ENCODE results near the gene MSMP.

Gene MSMP

DNA sequence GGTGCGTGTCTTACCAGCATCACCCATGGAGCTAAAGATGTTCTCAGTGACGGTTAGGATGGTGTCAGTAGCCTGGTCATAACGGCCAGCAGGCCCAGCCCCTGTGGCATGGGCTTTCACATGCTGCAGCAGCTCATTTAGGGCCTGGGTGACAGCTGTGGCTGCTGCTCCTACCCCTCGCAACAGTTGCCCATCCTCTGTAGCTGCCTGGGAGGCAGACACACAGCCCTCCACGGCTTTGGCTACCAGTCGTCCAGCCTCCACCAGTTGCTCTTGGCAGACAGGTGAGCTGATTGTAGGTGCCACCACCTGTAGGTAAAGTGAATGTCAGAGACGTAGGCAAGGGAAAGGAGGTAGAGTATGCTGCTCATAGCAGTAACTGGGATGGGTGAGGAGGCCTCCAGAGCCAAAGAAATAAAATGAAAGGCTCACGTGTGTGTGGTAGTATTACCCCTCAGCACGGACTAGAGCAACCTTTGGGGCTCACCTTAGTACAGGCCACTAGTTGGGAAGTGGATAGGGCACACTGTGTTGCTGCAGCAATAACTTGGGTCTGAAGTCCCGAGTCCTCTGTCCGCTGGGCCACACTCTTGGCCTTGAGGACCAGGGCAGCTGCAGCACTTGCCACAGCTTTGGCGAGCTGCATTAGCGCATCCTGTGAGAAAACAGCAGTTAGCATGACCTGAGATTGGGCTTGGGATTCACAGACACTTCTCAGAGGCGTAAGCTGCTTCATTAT is 36.8 kb downstream of the MSMP start:
- DNase-seq = no peak

DNA sequence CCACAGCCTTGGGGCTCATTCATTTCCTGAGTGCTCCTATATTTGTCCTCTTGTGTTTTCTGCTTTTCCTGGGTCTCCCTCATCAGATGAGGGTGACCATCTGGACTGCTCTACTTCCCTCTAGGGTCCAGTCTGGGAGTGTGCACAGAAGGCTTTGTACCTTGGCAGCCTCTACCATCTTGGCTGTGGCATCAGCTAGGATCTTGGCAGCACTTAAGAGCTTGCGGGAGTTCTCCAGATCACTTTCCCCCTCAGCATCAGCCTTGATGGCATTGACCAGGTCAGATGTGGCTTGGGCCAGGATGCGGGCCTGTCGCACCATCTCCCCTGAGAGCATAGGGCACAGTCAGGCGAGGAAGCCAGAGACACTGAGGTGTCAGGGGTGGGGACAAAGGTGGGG is 37.8 kb downstream of the MSMP start:
- no peak for DNase-seq

DNA sequence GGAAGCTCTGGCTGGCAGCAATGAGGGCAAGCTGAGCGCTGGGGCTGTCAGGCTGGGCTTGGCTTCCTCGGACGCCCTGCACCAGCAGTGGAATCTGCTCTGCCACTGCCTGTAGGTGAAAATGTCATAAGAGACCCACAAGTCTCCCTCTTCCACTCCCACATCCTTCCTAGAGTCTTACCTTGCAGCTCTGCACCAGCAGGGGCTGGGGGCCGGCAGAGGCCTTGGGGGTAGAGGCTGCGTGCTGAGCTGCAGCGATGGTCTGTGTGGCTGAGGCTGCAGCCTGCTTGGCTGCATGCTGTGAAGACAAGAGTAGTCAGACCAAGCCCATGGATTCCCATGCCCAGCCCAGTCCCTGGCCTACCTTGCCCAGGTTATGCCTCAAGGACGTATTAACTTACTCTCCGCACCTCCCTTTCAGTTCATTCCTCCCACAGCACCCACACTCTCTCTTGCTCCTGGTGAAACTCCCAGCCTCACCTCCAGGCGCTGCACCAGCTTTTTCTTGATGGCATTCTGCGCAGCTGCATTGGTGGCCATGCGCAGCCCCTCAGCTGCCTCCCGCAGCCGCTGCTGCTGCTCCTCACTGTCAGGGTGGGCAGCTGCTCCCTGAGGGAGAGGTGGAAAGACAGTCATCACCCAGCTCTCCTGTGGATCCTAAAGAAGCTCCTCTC is 39.4 kb downstream of the MSMP start:
- DNase-seq = no peak

DNA sequence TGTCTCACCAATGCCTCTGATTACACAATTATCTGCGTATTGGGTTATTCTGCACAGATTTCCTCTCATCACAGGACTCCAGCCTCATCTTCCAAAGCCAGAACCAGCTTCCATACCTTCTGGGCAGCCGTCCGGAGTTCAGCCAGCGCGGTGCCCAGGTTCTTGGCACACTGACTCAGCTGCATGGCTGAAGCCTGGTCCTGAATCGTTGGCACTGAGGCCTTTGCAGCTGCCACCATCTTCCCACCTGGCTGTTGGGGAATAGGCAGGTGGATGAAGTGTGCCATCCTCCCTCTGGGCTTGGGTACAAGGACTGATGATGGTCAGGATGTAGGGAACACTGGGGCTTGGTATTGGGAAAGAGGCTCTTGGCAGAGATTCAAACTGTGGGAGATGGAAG is 40.0 kb downstream of the MSMP start:
- DNase-seq = no peak

DNA sequence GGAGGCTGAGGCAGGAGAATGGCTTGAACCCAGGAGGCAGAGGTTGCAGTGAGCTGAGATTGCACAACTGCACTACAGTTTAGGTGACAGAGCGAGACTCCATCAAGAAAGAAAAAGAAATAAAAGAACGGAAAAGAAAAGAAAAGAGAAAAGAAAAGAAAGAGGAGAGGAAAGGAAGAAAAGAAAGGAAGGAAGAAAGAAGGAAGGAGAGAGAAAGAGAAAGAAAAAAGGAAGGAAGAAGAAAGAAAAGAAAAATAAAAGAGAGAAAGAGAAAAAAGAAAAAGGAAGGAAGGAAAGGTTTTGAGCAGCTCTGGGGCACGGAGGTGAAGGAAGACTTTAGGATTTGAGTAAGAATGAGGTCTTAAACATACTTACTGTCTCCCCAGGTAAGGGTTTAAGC is 40.5 kb downstream of the MSMP start:
- no peak for DNase-seq

DNA sequence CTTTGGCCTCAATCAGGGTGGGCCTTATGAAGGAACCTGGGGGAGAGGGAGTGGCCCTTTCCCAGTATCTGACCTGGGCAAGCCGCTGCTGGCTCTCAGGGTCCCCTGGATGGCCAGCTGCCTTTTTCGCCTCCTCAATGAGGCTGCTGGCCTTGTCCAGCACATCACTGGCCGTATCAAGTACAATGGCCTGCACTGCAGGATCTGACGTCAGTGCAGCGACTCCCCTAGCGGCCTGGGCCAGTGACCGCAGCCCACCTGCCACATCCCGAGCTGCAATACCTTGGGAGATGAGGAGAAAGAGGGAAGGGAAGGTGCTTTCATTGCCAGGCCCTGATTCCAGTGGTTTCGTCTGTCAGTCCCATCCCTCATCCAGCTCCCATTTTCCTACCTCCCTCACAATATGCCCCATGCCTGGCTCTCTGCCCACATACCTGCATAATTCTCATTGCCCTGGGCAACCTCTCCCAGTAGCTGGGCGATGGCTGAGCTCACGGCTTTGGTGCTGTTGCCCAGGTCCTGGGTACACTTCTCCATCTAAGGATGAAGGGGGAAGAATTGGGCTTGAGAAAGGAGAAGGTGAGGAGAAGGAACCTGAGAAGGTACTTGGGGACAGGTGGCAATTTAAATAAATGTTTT is 41.2 kb downstream of the MSMP start:
- no peak for DNase-seq

DNA sequence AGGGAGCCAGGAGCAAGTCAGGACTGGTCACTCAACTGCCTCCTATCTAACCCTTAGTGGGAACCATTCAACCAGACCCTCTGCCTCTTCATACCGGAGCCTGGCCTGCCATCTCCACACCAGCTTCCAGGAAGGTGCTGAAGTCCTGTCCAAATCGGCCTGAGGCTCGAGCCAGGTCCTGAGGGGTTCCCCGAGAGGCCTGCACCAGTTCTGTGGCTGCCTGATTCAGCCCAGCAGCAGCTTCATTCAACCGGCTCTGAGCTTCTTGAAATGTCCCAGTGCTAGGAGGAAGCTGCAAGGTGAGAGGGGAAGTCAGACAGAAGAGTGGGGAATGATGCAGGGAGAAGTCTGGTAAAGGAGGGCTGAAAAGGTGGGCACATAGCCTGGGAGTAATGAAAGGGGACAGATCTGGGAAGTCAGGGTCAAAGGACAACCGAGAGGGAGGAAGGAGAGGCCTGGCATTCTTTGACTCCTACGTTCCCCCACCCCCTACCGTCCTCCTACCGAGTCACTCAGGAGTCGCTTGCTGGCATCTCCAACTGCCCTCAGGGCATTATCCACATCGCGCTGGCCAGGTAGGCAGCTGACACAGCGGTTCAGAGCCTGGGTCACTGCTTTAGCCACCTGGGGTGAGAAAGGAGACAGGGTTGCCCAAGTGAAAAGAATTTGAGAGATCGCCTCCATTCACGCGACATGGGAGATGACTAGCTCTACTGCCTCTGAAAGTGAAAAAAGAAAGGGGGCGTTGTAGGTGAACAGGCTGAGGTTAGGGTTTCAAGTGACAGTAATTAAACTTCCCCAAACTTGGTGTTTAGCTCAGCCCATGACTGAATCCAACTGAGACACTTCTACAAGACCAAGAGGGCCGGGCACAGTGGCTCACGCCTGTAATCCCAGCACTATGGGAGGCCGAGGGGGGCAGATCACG is 42.3 kb downstream of the MSMP start:
- DNase-seq = no peak

DNA sequence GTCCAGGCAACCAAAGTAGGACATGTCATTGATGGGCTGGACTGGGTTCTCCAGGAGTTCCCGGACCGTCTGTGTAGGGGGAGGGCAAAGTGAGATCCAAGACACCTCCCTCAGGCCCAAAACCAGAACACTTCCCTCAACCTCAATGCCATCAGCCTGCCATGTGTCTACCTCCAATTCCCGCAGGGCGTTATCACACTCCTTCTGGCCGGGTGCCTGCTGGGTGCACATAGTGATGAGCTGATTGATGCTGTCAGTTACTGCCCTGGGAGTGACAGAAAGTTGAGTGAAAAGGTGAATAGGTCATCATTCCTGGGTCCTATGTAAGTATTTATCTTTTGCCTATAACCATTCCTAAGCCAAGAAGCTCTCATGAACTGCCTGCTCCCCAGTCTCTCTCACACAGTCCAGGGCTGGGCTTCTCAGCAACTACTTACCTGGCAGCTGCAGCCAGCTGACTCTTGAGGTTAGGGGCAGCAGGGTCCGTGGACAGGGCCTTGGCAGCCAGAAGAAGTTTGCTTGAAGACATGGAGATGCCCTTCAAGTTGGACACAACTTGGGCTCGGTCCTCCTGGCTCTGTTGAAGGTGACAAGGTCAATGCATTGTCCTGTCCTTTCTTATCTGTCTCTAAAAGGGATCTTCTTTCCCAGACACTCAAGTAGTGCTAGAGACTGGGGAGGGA is 43.1 kb downstream of the MSMP start:
- no peak for DNase-seq

DNA sequence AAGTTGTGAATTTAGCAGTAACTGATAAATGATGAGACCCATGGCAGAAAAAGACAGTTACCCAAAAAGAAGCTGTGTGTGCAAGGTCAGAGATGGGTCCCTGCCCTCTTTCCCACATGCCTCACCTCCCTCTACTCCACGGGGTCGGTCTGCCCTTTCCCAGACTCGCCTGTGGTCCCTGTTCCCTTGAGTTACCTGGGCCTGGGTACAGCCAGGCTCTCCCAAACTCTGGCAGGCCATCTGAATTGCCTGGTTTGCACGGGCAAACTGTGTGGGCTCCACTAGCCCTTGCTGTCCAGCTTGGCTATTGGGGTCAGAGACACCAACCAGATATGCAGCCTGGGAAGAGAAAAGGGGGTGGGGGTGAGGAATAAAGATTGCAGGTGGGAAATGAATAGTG is 45.9 kb downstream of the MSMP start:
- no peak for DNase-seq

DNA sequence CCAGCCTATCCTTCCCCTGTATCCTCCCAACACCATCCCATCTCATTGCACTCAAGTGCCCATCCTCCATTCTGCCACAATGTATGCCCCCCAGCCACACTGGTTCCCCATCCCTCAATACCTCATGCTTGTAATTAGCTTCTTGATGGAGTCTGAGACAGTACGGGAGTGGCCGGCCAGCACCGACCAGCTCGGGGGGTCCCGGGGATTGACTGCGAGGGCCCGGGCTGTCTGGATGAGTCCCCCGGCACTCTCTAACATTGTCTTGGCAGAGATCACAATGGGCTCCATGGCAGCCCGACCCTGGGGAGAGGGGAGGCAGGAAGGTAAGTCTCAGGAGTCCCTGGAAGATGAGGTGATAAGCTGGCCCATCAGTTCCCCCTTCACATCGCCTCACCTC is 47.1 kb downstream of the MSMP start:
- DNase-seq = no peak

DNA sequence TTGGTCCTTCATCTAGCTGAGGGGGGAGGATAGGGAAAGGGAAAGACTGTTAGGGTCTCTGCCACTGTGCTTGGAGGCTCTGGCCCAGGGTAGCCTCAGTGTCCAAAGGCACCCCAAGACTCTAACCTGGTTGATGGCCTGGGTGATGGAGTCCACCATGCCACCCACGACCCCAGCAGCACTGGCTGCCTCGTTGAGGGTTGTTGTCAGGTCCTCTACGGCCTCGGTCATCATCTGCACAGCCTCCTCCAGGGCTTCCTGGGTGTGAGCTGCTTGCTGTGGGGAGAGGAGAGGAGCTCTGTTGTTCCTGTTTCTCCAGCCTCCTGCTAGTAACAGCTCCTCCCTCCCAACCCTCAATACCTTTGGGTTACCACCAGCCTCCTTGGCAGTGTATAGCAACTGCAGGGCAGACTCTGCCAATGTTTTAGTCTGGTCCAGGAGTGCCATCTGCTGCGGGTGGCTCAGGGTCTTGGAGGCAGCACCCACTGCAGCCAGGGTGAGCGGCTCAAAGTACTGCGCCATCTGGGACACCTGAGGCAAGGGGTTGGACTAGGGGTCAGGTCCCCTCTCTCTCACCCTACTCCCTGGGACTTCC is 48.1 kb downstream of the MSMP start:
- DNase-seq = no peak

DNA sequence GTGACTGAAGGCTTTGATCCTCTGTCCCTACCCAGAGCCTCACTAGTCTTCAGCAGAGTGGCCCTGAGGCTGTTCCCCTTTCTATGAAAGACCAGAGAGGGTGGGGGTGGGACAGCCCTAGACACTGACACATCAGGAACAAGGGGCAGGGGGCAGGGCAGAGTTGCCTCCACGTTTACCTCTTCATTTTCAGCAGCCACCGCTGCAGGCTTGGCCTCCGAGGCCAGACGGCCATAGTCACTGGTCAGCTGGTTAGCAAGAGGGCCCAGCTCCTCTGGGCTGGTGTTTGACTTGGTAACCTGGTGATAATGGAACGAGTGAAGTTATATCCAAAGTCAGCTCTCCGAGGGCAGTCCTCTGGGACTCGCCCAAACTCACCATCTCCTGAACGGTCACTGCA is 48.7 kb downstream of the MSMP start:
- no peak for DNase-seq

DNA sequence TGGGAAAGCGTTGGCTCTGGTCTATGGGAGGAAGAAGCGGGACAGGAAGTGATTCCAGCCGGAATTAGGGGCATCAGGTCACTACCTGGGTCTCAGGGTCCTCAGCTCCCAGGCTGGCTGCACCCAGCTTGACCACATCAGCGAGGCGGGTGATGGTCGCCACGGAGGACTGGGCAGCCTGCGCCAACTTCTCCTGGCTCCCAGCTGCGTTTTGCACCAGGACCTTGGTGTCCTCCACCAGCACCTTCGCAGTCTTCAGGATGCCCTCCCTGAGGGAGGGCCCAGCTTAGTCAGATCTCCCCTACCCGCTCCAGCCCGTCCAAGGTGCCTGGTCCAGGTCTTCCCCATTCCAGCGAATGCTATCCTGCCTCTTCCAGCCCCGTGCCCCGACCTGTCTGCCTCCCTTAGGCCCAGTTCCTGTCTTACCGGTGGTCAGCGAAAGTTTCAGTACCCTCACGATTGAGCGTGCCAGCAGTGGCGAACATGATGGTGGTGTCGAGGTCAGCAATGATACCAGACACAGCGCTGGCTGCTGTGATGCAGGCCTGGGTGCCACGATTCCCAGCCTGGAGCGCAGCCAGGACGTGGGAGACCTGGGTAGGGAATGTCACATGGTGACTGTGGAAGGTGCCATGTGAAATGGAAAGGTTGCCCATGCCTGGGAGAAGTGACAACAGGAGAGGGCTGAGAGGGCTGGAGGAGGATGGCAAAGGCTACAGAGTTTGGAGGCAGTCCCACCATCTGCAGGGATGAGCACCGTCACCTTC is 50.0 kb downstream of the MSMP start:
- no peak for DNase-seq

Measured in left hindlimb (tissue), 1 donor.